Right atrium auricular region (tissue), 2 donors: ENCODE results near the gene ASPRV1. TPM values are rescaled to one million over a fixed set of nuclear protein-coding genes. Genes with fewer than 3 reads are reported as not detected.

ENCODE experiments used
- total RNA-seq, 2 donors: library from RNA; depleted of rRNA; stranded (reverse); fragments of >200 nt; gene quantifications; one replicate each; pipeline ENCODE4 v1.1.0, GENCODE V29; 2016

ASPRV1 gene
- total RNA-seq, 2 donors from 2014 or later, result 0.33 to 0.83 TPM

Other genes with a start within 250 kb of the ASPRV1 start
- gene ANXA4, start 219.5 kb downstream of the ASPRV1 start, total RNA-seq, result 10 to 100 TPM; 12.7 to 25.9 TPM
- gene GMCL1, start 132.0 kb downstream of the ASPRV1 start, total RNA-seq, result 1 to 10 TPM; 5.4 to 7.2 TPM
- 10 to 100 TPM; 61.7 to 73.3 TPM for gene SNRNP27, start 67.7 kb downstream of the ASPRV1 start, total RNA-seq
- gene MXD1, start 46.5 kb downstream of the ASPRV1 start, total RNA-seq, result 1 to 10 TPM; 4.4 to 4.7 TPM
- gene PCBP1, start 125.8 kb upstream of the ASPRV1 start, total RNA-seq, result 100 to 1,000 TPM; 121 to 147 TPM
- gene C2orf42, start 229.4 kb upstream of the ASPRV1 start, total RNA-seq, result 1 to 10 TPM; 9.6 to 9.9 TPM